Chondrocyte (in vitro differentiated cells): ENCODE measurements around the gene SLC25A21. TPM values are rescaled to one million over a fixed set of nuclear protein-coding genes. Genes with fewer than 3 reads are reported as not detected.

ENCODE experiments used
- DNase-seq: peaks from one replicate; pipeline ENCODE4 v3.0.0; 2021; ENCODE audit warnings: mixed read lengths, low spot score
- H3K27ac Mint-ChIP-seq: one replicate; pipeline ENCODE4 v1.8.0; 2021; ENCODE audit warnings: mild to moderate bottlenecking, moderate library complexity, mixed read lengths; ENCODE audit not compliant: unreplicated experiment
- H3K27me3 Mint-ChIP-seq: 2 replicates; pipeline ENCODE4 v1.8.0; 2021; ENCODE audit warnings: low read depth, mixed read lengths
- H3K36me3 Mint-ChIP-seq: 2 replicates; pipeline ENCODE4 v1.8.0; 2021; ENCODE audit warnings: low read depth, mixed read lengths
- H3K4me1 Mint-ChIP-seq: 2 replicates; pipeline ENCODE4 v1.8.0; 2021; ENCODE audit warnings: low read depth, mild to moderate bottlenecking, mixed read lengths
- H3K4me3 Mint-ChIP-seq: one replicate; pipeline ENCODE4 v1.8.0; 2021; ENCODE audit warnings: mild to moderate bottlenecking, moderate library complexity, mixed read lengths; ENCODE audit not compliant: unreplicated experiment
- H3K9me3 Mint-ChIP-seq: 2 replicates; pipeline ENCODE4 v1.8.0; 2021; ENCODE audit warnings: low read depth, mixed read lengths
- total RNA-seq: library from RNA; stranded (reverse); gene quantifications from 3 replicates; pipeline ENCODE4 v1.2.1, GENCODE V29; 2021
- TF ChIP-seq, protein P1 (sequence below): fragments of 200-600 bp; sonication (generic); IDR thresholded peaks from 2 replicates; pipeline ENCODE4 v1.5.0; 2021; ENCODE audit warnings: antibody characterized with exemption, mild to moderate bottlenecking, moderate library complexity

SLC25A21 gene
- total RNA-seq, 1 donor from 2014 or later = 0.22 TPM

DNA sequence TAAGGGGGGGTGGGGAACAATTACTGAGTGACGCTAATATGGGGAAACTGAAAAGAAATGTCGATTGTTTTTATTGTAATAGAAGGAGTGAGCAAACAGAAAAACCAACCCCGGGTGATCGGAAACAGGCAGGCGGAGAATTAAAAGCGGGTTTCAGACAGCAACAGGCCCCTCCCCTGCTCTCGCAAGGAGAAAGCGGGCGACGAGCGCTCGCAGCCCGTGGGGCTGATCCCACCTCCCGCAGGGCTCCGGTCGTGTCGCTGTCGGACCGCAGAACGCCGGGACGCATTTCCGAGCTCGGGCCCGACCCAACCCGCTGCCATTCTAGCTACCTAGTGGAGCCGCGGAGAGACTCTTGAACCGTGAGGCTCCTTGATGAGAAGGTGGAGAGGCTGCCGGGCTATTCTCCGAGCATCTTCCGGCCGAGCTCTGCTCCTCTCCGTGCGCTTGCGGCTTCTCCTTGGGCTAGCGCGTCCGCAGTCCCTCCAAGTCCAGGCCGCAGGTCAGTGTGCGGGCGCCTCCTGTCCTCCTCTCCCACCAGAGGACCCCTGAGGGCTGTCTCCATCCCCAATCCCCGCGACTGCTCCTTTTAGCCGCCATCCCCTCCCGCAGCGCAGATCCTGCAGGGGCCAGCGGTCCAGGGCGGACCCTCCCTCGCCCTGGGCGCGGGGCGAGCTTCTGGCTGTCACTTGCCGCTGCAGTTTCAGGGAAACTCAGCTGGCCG is 514.8 kb downstream of the SLC25A21 start:
- H3K27ac Mint-ChIP-seq = no peak overlapping the region
- peaks cover 8% of the 10 kb centered on the region for H3K36me3 Mint-ChIP-seq
- peaks cover 95% of the 10 kb centered on the region for H3K27me3 Mint-ChIP-seq
- H3K4me1 Mint-ChIP-seq = peaks cover 34% of the 10 kb centered on the region
- DNase-seq = no peak
- TF ChIP-seq, protein P1, sequence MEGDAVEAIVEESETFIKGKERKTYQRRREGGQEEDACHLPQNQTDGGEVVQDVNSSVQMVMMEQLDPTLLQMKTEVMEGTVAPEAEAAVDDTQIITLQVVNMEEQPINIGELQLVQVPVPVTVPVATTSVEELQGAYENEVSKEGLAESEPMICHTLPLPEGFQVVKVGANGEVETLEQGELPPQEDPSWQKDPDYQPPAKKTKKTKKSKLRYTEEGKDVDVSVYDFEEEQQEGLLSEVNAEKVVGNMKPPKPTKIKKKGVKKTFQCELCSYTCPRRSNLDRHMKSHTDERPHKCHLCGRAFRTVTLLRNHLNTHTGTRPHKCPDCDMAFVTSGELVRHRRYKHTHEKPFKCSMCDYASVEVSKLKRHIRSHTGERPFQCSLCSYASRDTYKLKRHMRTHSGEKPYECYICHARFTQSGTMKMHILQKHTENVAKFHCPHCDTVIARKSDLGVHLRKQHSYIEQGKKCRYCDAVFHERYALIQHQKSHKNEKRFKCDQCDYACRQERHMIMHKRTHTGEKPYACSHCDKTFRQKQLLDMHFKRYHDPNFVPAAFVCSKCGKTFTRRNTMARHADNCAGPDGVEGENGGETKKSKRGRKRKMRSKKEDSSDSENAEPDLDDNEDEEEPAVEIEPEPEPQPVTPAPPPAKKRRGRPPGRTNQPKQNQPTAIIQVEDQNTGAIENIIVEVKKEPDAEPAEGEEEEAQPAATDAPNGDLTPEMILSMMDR = peak; percentile 22
- peak overlapping the region; percentile 9 for H3K4me3 Mint-ChIP-seq
- H3K9me3 Mint-ChIP-seq = peaks cover 4% of the 10 kb centered on the region

DNA sequence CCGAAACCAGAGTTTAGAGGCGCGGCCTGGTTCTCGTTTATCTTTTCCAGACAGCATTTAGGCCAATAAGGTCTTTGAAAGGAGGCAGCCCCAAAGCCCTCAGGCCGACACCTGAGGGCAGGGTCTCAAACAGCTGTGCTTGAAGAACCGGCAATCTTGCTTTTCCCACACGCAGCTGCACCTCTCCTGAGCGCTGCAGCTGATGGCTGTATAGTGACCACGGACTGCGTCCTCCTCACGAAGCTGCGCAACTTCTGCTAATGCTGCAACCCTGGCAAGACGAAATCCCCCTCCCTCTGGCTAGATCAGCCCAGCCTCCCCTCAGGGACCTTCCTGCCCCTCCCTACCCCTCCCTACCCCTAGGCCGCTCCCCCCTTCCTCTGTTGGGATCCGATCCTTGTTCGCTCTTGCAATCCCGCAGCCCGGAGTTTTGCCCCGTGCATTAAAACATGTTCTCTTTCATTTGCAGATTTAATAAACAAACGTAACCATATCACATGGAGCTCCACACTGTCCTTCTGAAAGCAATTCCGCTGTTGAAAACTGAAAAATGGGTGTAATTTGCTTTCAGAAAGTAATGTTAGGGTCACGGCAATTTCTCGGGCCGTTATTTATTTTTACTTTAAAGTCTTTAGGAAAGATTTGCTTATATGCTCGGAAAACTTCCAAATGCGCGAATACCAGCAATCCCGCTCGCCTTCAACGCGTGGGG is 515.6 kb downstream of the SLC25A21 start:
- Mint-ChIP-seq H3K4me3 (peak overlapping the region; percentile 25), H3K36me3 (peaks cover 8% of the 10 kb centered on the region), H3K27ac (no peak overlapping the region), H3K27me3 (peaks cover 95% of the 10 kb centered on the region), H3K9me3 (peaks cover 4% of the 10 kb centered on the region), H3K4me1 (peaks cover 29% of the 10 kb centered on the region)
- no peak for DNase-seq
- TF ChIP-seq, protein P1 = no peak

DNA sequence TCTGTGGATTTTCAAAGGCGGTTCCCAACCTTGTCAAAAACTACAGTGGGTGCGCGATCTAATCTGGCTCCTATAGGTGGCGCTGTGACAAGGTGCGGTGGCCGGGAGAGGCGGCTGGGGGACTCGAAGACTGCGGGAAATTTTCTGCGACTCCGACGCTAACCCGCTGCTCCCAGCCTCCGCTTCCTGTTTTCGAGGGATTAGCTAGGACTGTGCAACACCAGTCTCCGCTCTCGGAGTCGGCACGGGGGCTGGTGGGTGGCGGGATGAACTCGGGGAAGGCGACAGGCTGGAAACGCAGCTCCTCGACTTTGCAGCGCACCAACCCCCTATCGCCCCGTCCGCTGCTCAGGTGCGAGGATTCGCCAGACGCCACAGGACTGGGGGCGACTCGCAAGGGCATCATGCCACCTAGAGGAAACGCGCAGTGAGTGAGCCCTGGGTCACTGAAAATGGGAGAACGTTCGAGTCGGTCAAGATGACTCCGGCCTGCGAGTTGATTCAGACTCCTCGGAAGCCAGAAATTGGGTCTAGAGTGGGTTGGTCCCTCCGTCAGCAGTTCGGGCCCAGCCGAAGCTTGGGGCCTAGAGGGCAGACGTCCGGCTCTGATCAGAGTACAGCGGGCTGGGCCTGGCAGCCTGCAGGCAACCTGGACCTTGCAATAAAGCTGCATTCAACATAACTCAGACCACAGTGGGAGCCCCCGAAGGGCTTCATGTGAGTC is 516.3 kb downstream of the SLC25A21 start:
- H3K27me3 Mint-ChIP-seq = peaks cover 95% of the 10 kb centered on the region
- TF ChIP-seq, protein P1 = peak; percentile 75
- H3K9me3 Mint-ChIP-seq = peaks cover 4% of the 10 kb centered on the region
- no peak overlapping the region for H3K4me3 Mint-ChIP-seq
- H3K27ac Mint-ChIP-seq = no peak overlapping the region
- H3K36me3 Mint-ChIP-seq = peaks cover 5% of the 10 kb centered on the region
- H3K4me1 Mint-ChIP-seq = peaks cover 23% of the 10 kb centered on the region
- no peak for DNase-seq

DNA sequence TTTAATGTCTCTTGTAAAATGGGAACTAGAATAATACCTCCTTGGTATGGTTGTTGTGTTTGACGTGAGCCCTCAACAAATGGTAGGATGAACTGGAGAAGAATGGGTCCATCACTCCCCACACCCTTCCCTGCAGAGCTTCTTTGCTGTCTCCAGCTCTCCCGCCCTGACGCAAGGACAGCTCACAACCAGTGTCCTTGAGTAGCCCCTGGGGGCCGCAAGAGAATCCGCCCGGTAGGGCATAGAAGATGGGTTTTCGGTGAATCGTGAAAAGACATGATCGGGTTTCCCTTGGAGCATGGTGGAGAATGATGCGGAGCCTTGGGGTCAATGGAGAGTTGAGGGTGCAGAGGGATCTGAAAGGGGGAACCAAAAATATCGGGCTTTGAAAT is 516.8 kb downstream of the SLC25A21 start:
- Mint-ChIP-seq H3K9me3 (peaks cover 4% of the 10 kb centered on the region), H3K36me3 (peaks cover 4% of the 10 kb centered on the region), H3K4me1 (peaks cover 23% of the 10 kb centered on the region), H3K27ac (no peak overlapping the region), H3K4me3 (no peak overlapping the region), H3K27me3 (peaks cover 94% of the 10 kb centered on the region)
- no peak for DNase-seq
- TF ChIP-seq, protein P1 = no peak

DNA sequence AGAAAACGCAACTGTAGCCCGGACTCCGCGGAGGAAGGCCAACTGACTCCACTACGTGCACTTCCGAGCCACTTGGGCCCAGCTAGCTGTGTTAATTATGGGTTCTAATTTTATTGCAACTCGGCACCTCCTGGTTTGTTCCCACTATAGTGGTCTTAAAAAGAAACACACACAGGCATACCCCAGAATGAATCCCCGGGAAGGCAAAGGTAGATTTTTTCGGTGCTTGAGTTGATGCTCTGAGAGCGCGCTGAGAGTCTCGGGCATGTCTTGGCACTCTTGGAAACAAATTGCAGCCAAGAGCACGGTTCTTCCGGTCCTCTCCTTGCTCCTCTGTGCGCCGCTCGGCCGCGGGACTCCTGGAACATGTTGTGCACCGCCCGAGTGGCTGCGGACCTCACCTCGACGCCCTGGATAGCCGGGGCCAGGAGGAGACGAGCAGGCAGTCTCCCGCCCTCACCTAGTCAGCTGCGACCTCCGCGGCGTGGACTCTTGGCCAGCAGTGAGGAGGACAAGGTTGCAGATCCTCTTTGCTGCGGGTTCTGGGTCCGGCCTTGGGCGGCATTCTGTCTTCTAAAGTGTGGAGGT is 517.5 kb downstream of the SLC25A21 start:
- Mint-ChIP-seq H3K4me1 (peaks cover 23% of the 10 kb centered on the region), H3K27me3 (peaks cover 94% of the 10 kb centered on the region), H3K27ac (no peak overlapping the region)

More for the DNA sequence above, 517.5 kb downstream of the SLC25A21 start:
- peaks cover 4% of the 10 kb centered on the region for H3K36me3 Mint-ChIP-seq
- no peak for DNase-seq
- peaks cover 4% of the 10 kb centered on the region for H3K9me3 Mint-ChIP-seq
- no peak overlapping the region for H3K4me3 Mint-ChIP-seq
- TF ChIP-seq, protein P1 = no peak
